ENCODE results near the gene PARP8. TPM values are rescaled to one million over a fixed set of nuclear protein-coding genes. Genes with fewer than 3 reads are reported as not detected.
"Not testable (repeated sequence)": the region's sequence is repeated elsewhere in the genome, so short reads cannot be mapped to it uniquely, and the experiment has no call there.

The PARP8 gene
- total and polyA plus RNA-seq, 4 donors, result 20.3 to 39.1 (median 29.1) TPM

GRCh38 chr5:50786073-50786472 is 119.6 kb downstream of the PARP8 start:
- H3K9me3 ChIP-seq (ENCODE audit: control insufficient read depth, insufficient read depth, low read length), result no peaks in the 10 kb centered on the region
- no peaks in the 10 kb centered on the region for H3K4me1 ChIP-seq (ENCODE audit: control insufficient read depth, insufficient read depth, low read length)
- DNase-seq (ENCODE audit: low read depth in 4 of 6, low spot score in 6 of 6), result no peak
- H3K36me3 ChIP-seq (ENCODE audit: control insufficient read depth, insufficient read depth, low read length), result peaks cover 2% of the 10 kb centered on the region
- no peaks in the 10 kb centered on the region for H3K27me3 ChIP-seq (ENCODE audit: control insufficient read depth, insufficient read depth, low read length)
- no peak overlapping the region for H3K27ac ChIP-seq (ENCODE audit: low read depth, low read length)
- no peak overlapping the region for H3K4me3 ChIP-seq (ENCODE audit: low read depth, low read length)

GRCh38 chr5:50791813-50792212 is 125.4 kb downstream of the PARP8 start:
- Histone ChIP-seq H3K27me3 (ENCODE audit: control insufficient read depth, insufficient read depth, low read length) (no peaks in the 10 kb centered on the region), H3K27ac (ENCODE audit: low read depth, low read length) (no peak overlapping the region), H3K4me3 (ENCODE audit: low read depth, low read length) (no peak overlapping the region), H3K9me3 (ENCODE audit: control insufficient read depth, insufficient read depth, low read length) (no peaks in the 10 kb centered on the region), H3K4me1 (ENCODE audit: control insufficient read depth, insufficient read depth, low read length) (no peaks in the 10 kb centered on the region), H3K36me3 (ENCODE audit: control insufficient read depth, insufficient read depth, low read length) (no peaks in the 10 kb centered on the region)
- no CpG with 5 or more reads among the region's 5 CpGs for WGBS (ENCODE audit: insufficient coverage)
- no peak for DNase-seq (ENCODE audit: low read depth in 4 of 6, low spot score in 6 of 6)

- no peaks in the 10 kb centered on the region for H3K36me3 ChIP-seq (ENCODE audit: control insufficient read depth, insufficient read depth, low read length)
- whole genome bisulfite sequencing (ENCODE audit: insufficient coverage), result no CpG with 5 or more reads among the region's 5 CpGs
These were observed 126.4 kb downstream of the PARP8 start for GRCh38 chr5:50792843-50793242.

GRCh38 chr5:50794812-50795211 is 128.4 kb downstream of the PARP8 start:
- DNase-seq (ENCODE audit: low read depth in 4 of 6, low spot score in 6 of 6), result no peak
- Histone ChIP-seq H3K9me3 (ENCODE audit: control insufficient read depth, insufficient read depth, low read length) (peaks cover 2% of the 10 kb centered on the region), H3K27ac (ENCODE audit: low read depth, low read length) (no peak overlapping the region), H3K27me3 (ENCODE audit: control insufficient read depth, insufficient read depth, low read length) (no peaks in the 10 kb centered on the region), H3K4me1 (ENCODE audit: control insufficient read depth, insufficient read depth, low read length) (no peaks in the 10 kb centered on the region), H3K36me3 (ENCODE audit: control insufficient read depth, insufficient read depth, low read length) (no peaks in the 10 kb centered on the region), H3K4me3 (ENCODE audit: low read depth, low read length) (no peak overlapping the region)
- 86% methylated on average over 12 of the region's 12 CpGs for WGBS (ENCODE audit: insufficient coverage)

More at GRCh38 chr5:50792843-50793242, 126.4 kb downstream of the PARP8 start:
- Histone ChIP-seq H3K4me3 (ENCODE audit: low read depth, low read length) (no peak overlapping the region), H3K27ac (ENCODE audit: low read depth, low read length) (no peak overlapping the region), H3K4me1 (ENCODE audit: control insufficient read depth, insufficient read depth, low read length) (no peaks in the 10 kb centered on the region), H3K9me3 (ENCODE audit: control insufficient read depth, insufficient read depth, low read length) (no peaks in the 10 kb centered on the region), H3K27me3 (ENCODE audit: control insufficient read depth, insufficient read depth, low read length) (no peaks in the 10 kb centered on the region)
- DNase-seq (ENCODE audit: low read depth in 4 of 6, low spot score in 6 of 6), result no peak

GRCh38 chr5:50798002-50798401 is 131.6 kb downstream of the PARP8 start:
- H3K27ac ChIP-seq (ENCODE audit: low read depth, low read length), result no peak overlapping the region
- H3K9me3 ChIP-seq (ENCODE audit: control insufficient read depth, insufficient read depth, low read length), result peaks cover 6% of the 10 kb centered on the region
- no peak overlapping the region for H3K4me3 ChIP-seq (ENCODE audit: low read depth, low read length)
- DNase-seq (ENCODE audit: low read depth in 4 of 6, low spot score in 6 of 6), result no peak
- WGBS (ENCODE audit: insufficient coverage), result 80% methylated on average over 1 of the region's 2 CpGs
- H3K27me3 ChIP-seq (ENCODE audit: control insufficient read depth, insufficient read depth, low read length), result no peaks in the 10 kb centered on the region
- no peaks in the 10 kb centered on the region for H3K36me3 ChIP-seq (ENCODE audit: control insufficient read depth, insufficient read depth, low read length)
- no peaks in the 10 kb centered on the region for H3K4me1 ChIP-seq (ENCODE audit: control insufficient read depth, insufficient read depth, low read length)

- no peak for DNase-seq (ENCODE audit: low read depth in 4 of 6, low spot score in 6 of 6)
- Histone ChIP-seq H3K27ac (ENCODE audit: low read depth, low read length) (no peak overlapping the region), H3K27me3 (ENCODE audit: control insufficient read depth, insufficient read depth, low read length) (no peaks in the 10 kb centered on the region), H3K4me1 (ENCODE audit: control insufficient read depth, insufficient read depth, low read length) (no peaks in the 10 kb centered on the region), H3K9me3 (ENCODE audit: control insufficient read depth, insufficient read depth, low read length) (peaks cover 6% of the 10 kb centered on the region), H3K36me3 (ENCODE audit: control insufficient read depth, insufficient read depth, low read length) (no peaks in the 10 kb centered on the region), H3K4me3 (ENCODE audit: low read depth, low read length) (no peak overlapping the region)
- WGBS (ENCODE audit: insufficient coverage), result no CpG with 5 or more reads among the region's 2 CpGs
These were observed 133.2 kb downstream of the PARP8 start for GRCh38 chr5:50799596-50799995.

- Histone ChIP-seq H3K9me3 (ENCODE audit: control insufficient read depth, insufficient read depth, low read length) (peaks cover 6% of the 10 kb centered on the region), H3K27ac (ENCODE audit: low read depth, low read length) (no peak overlapping the region), H3K36me3 (ENCODE audit: control insufficient read depth, insufficient read depth, low read length) (no peaks in the 10 kb centered on the region)
These were observed 134.0 kb downstream of the PARP8 start for GRCh38 chr5:50800410-50800809.

GRCh38 chr5:50807661-50808060 is 141.2 kb downstream of the PARP8 start:
- Histone ChIP-seq H3K4me3 (ENCODE audit: low read depth, low read length) (no peak overlapping the region), H3K27me3 (ENCODE audit: control insufficient read depth, insufficient read depth, low read length) (no peaks in the 10 kb centered on the region), H3K4me1 (ENCODE audit: control insufficient read depth, insufficient read depth, low read length) (no peaks in the 10 kb centered on the region), H3K9me3 (ENCODE audit: control insufficient read depth, insufficient read depth, low read length) (peaks cover 3% of the 10 kb centered on the region), H3K27ac (ENCODE audit: low read depth, low read length) (no peak overlapping the region), H3K36me3 (ENCODE audit: control insufficient read depth, insufficient read depth, low read length) (no peaks in the 10 kb centered on the region)
- DNase-seq (ENCODE audit: low read depth in 4 of 6, low spot score in 6 of 6), result no peak
- no CpG with 5 or more reads among the region's 2 CpGs for WGBS (ENCODE audit: insufficient coverage)

More at GRCh38 chr5:50800410-50800809, 134.0 kb downstream of the PARP8 start:
- no peak for DNase-seq (ENCODE audit: low read depth in 4 of 6, low spot score in 6 of 6)
- Histone ChIP-seq H3K27me3 (ENCODE audit: control insufficient read depth, insufficient read depth, low read length) (no peaks in the 10 kb centered on the region), H3K4me3 (ENCODE audit: low read depth, low read length) (no peak overlapping the region), H3K4me1 (ENCODE audit: control insufficient read depth, insufficient read depth, low read length) (no peaks in the 10 kb centered on the region)

GRCh38 chr5:50808406-50808805 is 142.0 kb downstream of the PARP8 start:
- no peaks in the 10 kb centered on the region for H3K4me1 ChIP-seq (ENCODE audit: control insufficient read depth, insufficient read depth, low read length)
- no peak overlapping the region for H3K4me3 ChIP-seq (ENCODE audit: low read depth, low read length)
- H3K36me3 ChIP-seq (ENCODE audit: control insufficient read depth, insufficient read depth, low read length), result no peaks in the 10 kb centered on the region
- H3K9me3 ChIP-seq (ENCODE audit: control insufficient read depth, insufficient read depth, low read length), result no peaks in the 10 kb centered on the region
- no peaks in the 10 kb centered on the region for H3K27me3 ChIP-seq (ENCODE audit: control insufficient read depth, insufficient read depth, low read length)
- DNase-seq (ENCODE audit: low read depth in 4 of 6, low spot score in 6 of 6), result no peak
- WGBS (ENCODE audit: insufficient coverage), result 83% methylated on average over 2 of the region's 3 CpGs
- no peak overlapping the region for H3K27ac ChIP-seq (ENCODE audit: low read depth, low read length)

- H3K27me3 ChIP-seq (ENCODE audit: control insufficient read depth, insufficient read depth, low read length); H3K4me3 ChIP-seq (ENCODE audit: low read depth, low read length); H3K27ac ChIP-seq (ENCODE audit: low read depth, low read length); DNase-seq (ENCODE audit: low read depth in 4 of 6, low spot score in 6 of 6); H3K36me3 ChIP-seq (ENCODE audit: control insufficient read depth, insufficient read depth, low read length); H3K4me1 ChIP-seq (ENCODE audit: control insufficient read depth, insufficient read depth, low read length); H3K9me3 ChIP-seq (ENCODE audit: control insufficient read depth, insufficient read depth, low read length): not testable (repeated sequence)
- 80% methylated on average over 1 of the region's 6 CpGs for WGBS (ENCODE audit: insufficient coverage)
These were observed 145.3 kb downstream of the PARP8 start for GRCh38 chr5:50811746-50812145.
